Measurements from ENCODE around the gene MRE11. TPM values are rescaled to one million over a fixed set of nuclear protein-coding genes. Genes with fewer than 3 reads are reported as not detected.

The MRE11 gene
- total RNA-seq, 1 donor from 2014 or later = 21.2 TPM

- no peaks in the 10 kb centered on the region for H3K9me3 Mint-ChIP-seq (ENCODE audit: unreplicated experiment)
- H3K27me3 Mint-ChIP-seq (ENCODE audit: unreplicated experiment) = peaks cover 25% of the 10 kb centered on the region
- H3K4me3 Mint-ChIP-seq (ENCODE audit: unreplicated experiment) = no peak overlapping the region
- no peak for TF ChIP-seq CTCF (IDR thresholded peaks at IDR 0.05)
- H3K36me3 Mint-ChIP-seq (ENCODE audit: unreplicated experiment) = no peaks in the 10 kb centered on the region
- no peak for DNase-seq (ENCODE audit: extremely low spot score, unreplicated experiment)
- H3K4me1 Mint-ChIP-seq (ENCODE audit: unreplicated experiment) = no peaks in the 10 kb centered on the region
- no peak overlapping the region for H3K27ac Mint-ChIP-seq (ENCODE audit: unreplicated experiment)
Measured at GRCh38 chr11:94518300-94518699, 24.7 kb upstream of the MRE11 start.

GRCh38 chr11:94516725-94517124 is 23.1 kb upstream of the MRE11 start:
- Mint-ChIP-seq H3K4me3 (ENCODE audit: unreplicated experiment) (no peak overlapping the region), H3K36me3 (ENCODE audit: unreplicated experiment) (no peaks in the 10 kb centered on the region), H3K9me3 (ENCODE audit: unreplicated experiment) (no peaks in the 10 kb centered on the region), H3K27me3 (ENCODE audit: unreplicated experiment) (peaks cover 25% of the 10 kb centered on the region), H3K4me1 (ENCODE audit: unreplicated experiment) (peaks cover 10% of the 10 kb centered on the region), H3K27ac (ENCODE audit: unreplicated experiment) (no peak overlapping the region)
- DNase-seq (ENCODE audit: extremely low spot score, unreplicated experiment) = no peak
- no peak for TF ChIP-seq CTCF (IDR thresholded peaks at IDR 0.05)

GRCh38 chr11:94515398-94515797 is 21.8 kb upstream of the MRE11 start:
- Mint-ChIP-seq H3K4me1 (ENCODE audit: unreplicated experiment) (peaks cover 10% of the 10 kb centered on the region), H3K36me3 (ENCODE audit: unreplicated experiment) (no peaks in the 10 kb centered on the region), H3K9me3 (ENCODE audit: unreplicated experiment) (no peaks in the 10 kb centered on the region), H3K4me3 (ENCODE audit: unreplicated experiment) (no peak overlapping the region), H3K27ac (ENCODE audit: unreplicated experiment) (no peak overlapping the region), H3K27me3 (ENCODE audit: unreplicated experiment) (peaks cover 31% of the 10 kb centered on the region)
- TF ChIP-seq CTCF (IDR thresholded peaks at IDR 0.05) = no peak
- no peak for DNase-seq (ENCODE audit: extremely low spot score, unreplicated experiment)

- Mint-ChIP-seq H3K27ac (ENCODE audit: unreplicated experiment) (no peak overlapping the region), H3K27me3 (ENCODE audit: unreplicated experiment) (peaks cover 42% of the 10 kb centered on the region), H3K4me3 (ENCODE audit: unreplicated experiment) (peak overlapping the region; percentile 18), H3K4me1 (ENCODE audit: unreplicated experiment) (peaks cover 10% of the 10 kb centered on the region), H3K36me3 (ENCODE audit: unreplicated experiment) (no peaks in the 10 kb centered on the region), H3K9me3 (ENCODE audit: unreplicated experiment) (no peaks in the 10 kb centered on the region)
- TF ChIP-seq CTCF (IDR thresholded peaks at IDR 0.05) = no peak
- DNase-seq (ENCODE audit: extremely low spot score, unreplicated experiment) = no peak
Measured at GRCh38 chr11:94513091-94513490, 19.4 kb upstream of the MRE11 start.

- Mint-ChIP-seq H3K36me3 (ENCODE audit: unreplicated experiment) (no peaks in the 10 kb centered on the region), H3K4me3 (ENCODE audit: unreplicated experiment) (peak within 1 kb of the TSS; percentile 81), H3K27ac (ENCODE audit: unreplicated experiment) (no peak within 1 kb of the TSS), H3K9me3 (ENCODE audit: unreplicated experiment) (no peaks in the 10 kb centered on the region), H3K27me3 (ENCODE audit: unreplicated experiment) (peaks cover 46% of the 10 kb centered on the region), H3K4me1 (ENCODE audit: unreplicated experiment) (peaks cover 10% of the 10 kb centered on the region)
- peak; percentile 87 for DNase-seq (ENCODE audit: extremely low spot score, unreplicated experiment)
- no peak for TF ChIP-seq CTCF (IDR thresholded peaks at IDR 0.05)
Measured at GRCh38 chr11:94511932-94512781, 18.5 kb upstream of the MRE11 start, which contains the start of gene C11orf97. Gene C11orf97 (plus strand): TSS chr11:94512461. CDS start chr11:94512529, 68 bp downstream.
